Measurements from ENCODE around the gene XRCC1. TPM values are rescaled to one million over a fixed set of nuclear protein-coding genes. Genes with fewer than 3 reads are reported as not detected.
A peak's percentile ranks its signal among the peaks of the same experiment; 100 is the strongest.

Gene XRCC1
- total and polyA plus RNA-seq, 9 of the 15 experiments (the other 6 are each of a cell fraction or from before 2014, with no cell fraction given), result 1.5 to 36.9 (median 24.9) TPM

GRCh38 chr19:43595999-43596841 lies 20.9 kb upstream of the XRCC1 start, which contains the start of the genes IRGQ and ZNF576 (continued):
- TF ChIP-seq, protein P1, sequence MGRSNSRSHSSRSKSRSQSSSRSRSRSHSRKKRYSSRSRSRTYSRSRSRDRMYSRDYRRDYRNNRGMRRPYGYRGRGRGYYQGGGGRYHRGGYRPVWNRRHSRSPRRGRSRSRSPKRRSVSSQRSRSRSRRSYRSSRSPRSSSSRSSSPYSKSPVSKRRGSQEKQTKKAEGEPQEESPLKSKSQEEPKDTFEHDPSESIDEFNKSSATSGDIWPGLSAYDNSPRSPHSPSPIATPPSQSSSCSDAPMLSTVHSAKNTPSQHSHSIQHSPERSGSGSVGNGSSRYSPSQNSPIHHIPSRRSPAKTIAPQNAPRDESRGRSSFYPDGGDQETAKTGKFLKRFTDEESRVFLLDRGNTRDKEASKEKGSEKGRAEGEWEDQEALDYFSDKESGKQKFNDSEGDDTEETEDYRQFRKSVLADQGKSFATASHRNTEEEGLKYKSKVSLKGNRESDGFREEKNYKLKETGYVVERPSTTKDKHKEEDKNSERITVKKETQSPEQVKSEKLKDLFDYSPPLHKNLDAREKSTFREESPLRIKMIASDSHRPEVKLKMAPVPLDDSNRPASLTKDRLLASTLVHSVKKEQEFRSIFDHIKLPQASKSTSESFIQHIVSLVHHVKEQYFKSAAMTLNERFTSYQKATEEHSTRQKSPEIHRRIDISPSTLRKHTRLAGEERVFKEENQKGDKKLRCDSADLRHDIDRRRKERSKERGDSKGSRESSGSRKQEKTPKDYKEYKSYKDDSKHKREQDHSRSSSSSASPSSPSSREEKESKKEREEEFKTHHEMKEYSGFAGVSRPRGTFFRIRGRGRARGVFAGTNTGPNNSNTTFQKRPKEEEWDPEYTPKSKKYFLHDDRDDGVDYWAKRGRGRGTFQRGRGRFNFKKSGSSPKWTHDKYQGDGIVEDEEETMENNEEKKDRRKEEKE (IDR thresholded peaks at IDR 0.05; ENCODE audit: borderline replicate concordance in 1 of 2, control insufficient read depth in 1 of 2, low read depth in 2 of 2, low read length in 1 of 2), result 0 out of 4 replicates have a peak, but pooled peaks of 1 of the 2 experiments have one; percentile 28
- TF ChIP-seq NRF1 (conservative IDR thresholded peaks at IDR 0.05 in 1 of 2, IDR thresholded peaks at IDR 0.05 in 1 of 2), result peak; percentile 100
- TF ChIP-seq NR2F6 (CRISPR knock-in tag; IDR thresholded peaks at IDR 0.05), result peak; percentile 87; the same call in 1 of the 2 replicates
- no peak for TF ChIP-seq SAFB2 (IDR thresholded peaks at IDR 0.05; ENCODE audit: borderline replicate concordance, low read depth, low read length, severe bottlenecking)
- no peak for TF ChIP-seq HNRNPK (IDR thresholded peaks at IDR 0.05; ENCODE audit: low read depth, low read length, poor library complexity, severe bottlenecking)
- peak; percentile 38; the same call in 1 of the 2 replicates for TF ChIP-seq KLF1 (tag; IDR thresholded peaks at IDR 0.05)
- TF ChIP-seq ZNF668 (CRISPR knock-in tag; IDR thresholded peaks at IDR 0.05), result no peak
- TF ChIP-seq HOMEZ (CRISPR knock-in tag; IDR thresholded peaks at IDR 0.05), result no peak
- peak; percentile 42; the same call in 1 of the 2 replicates for TF ChIP-seq SMARCA4 (IDR thresholded peaks at IDR 0.05)
- TF ChIP-seq ELF2 (CRISPR knock-in tag; IDR thresholded peaks at IDR 0.05), result no peak
- TF ChIP-seq TFE3 (CRISPR knock-in tag; IDR thresholded peaks at IDR 0.05), result 0 out of 2 replicates have a peak, but pooled peaks have one; percentile 1
- peak; percentile 55; the same call in 1 of the 2 replicates for TF ChIP-seq CTBP1 (IDR thresholded peaks at IDR 0.05; ENCODE audit: borderline replicate concordance)
- 0 out of 2 replicates have a peak, but pooled peaks have one; percentile 18 for TF ChIP-seq GABPA (tag; conservative IDR thresholded peaks at IDR 0.05; ENCODE audit: low read depth)
- peak in 1 of 2 experiments; percentile 20; a peak in 3 of 4 replicates for TF ChIP-seq KDM1A (IDR thresholded peaks at IDR 0.05)
